Measurements from ENCODE around the gene LRMDA. TPM values are rescaled to one million over a fixed set of nuclear protein-coding genes. Genes with fewer than 3 reads are reported as not detected.

Gene LRMDA
- total and polyA plus RNA-seq, 10 of the 15 experiments (the other 5 are each of a cell fraction or from before 2014, with no cell fraction given): 0.07 to 0.54 (median 0.29) TPM; not detected in 4

DNA sequence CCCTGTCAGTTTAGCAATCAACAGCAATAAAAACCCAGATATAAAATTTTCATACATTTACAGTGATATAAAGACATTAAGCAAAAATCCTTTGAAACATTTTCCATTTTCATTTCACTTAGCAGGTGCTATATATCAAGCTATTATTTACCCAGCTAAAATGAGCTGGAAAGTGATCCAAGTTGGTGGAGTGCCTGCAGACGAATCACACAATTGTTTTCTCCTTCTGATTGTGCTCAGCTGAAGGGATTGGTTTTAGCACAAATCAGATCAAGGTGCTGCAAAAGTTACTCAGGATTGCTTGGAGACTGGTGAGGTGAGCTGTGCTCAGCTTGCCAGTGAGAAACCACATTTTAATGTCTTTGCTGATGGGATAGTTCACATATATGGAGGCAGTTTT lies 138.1 kb downstream of the LRMDA start (continued):
- TF ChIP-seq, protein P1, sequence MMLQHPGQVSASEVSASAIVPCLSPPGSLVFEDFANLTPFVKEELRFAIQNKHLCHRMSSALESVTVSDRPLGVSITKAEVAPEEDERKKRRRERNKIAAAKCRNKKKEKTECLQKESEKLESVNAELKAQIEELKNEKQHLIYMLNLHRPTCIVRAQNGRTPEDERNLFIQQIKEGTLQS (IDR thresholded peaks at IDR 0.05; ENCODE audit: borderline replicate concordance, extremely low read depth, low read depth, low read length): no peak

DNA sequence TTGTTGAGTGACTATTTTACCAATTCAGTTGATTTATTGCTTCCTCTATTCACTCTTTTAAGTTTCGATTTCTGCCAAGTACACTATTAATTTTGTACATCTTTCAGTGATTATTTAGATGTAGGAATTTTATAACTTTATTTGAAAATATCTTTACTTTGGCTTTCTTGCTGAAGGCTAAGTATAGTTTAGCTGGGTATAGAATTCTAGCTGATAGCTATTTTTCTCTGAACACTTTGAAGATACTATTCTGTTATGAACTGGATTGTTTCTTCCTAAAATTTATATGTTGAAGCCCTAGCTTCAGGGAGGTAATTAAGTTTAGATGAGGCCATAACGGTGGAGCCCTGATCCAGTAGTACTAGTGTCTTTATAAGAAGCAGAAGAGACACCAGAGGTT lies 141.1 kb downstream of the LRMDA start:
- ChIA-PET RAD21 (ENCODE audit: unreplicated experiment) (interaction anchor here (0.6 kb wide), 1 partner anchor 346 kb away, joined by 3 read pairs; no protein-coding TSS in a partner anchor), CTCF (interaction anchor here (1.3 kb wide), 1 partner anchor 32 kb away, joined by 4 read pairs; no protein-coding TSS in a partner anchor), POLR2A (no interaction called here), SMC1A (ENCODE audit: uncharacterized antibody, unreplicated experiment) (interaction anchor here (0.7 to 1.9 kb wide), 5 partner anchors 13 to 99 kb away, joined by 3 to 4 read pairs (median 3); no protein-coding TSS in a partner anchor)
- no peaks in the 10 kb centered on the region for H3K27me3 ChIP-seq (replicated peaks in 1 of 2; ENCODE audit: control insufficient read depth in 2 of 2, insufficient read depth in 2 of 2, low read length in 1 of 2)
- H3K4me1 ChIP-seq (ENCODE audit: control insufficient read depth, insufficient read depth, low read length): no peaks in the 10 kb centered on the region
- no peak overlapping the region for H2AFZ ChIP-seq (ENCODE audit: control insufficient read depth, low read depth, low read length)
- BruUV-seq (replicated peaks): no TSS peak
- ATAC-seq: no peak
- no peak overlapping the region for H3K27ac ChIP-seq (ENCODE audit: control insufficient read depth, insufficient read depth)
- no peaks in the 10 kb centered on the region; the same call in 1 of the 3 replicates for H3K9me3 ChIP-seq (replicated peaks; ENCODE audit: control insufficient read depth, insufficient read depth, low read length)
- no peak overlapping the region for H3K9ac ChIP-seq (ENCODE audit: control insufficient read depth, insufficient read depth, low read length)
- FAIRE-seq: no peak
- DNase-seq (ENCODE audit: low read depth, low spot score): no peak
- H3K79me2 ChIP-seq (ENCODE audit: control insufficient read depth, insufficient read depth, low read length): no peaks in the 10 kb centered on the region
- TF ChIP-seq, protein P2, sequence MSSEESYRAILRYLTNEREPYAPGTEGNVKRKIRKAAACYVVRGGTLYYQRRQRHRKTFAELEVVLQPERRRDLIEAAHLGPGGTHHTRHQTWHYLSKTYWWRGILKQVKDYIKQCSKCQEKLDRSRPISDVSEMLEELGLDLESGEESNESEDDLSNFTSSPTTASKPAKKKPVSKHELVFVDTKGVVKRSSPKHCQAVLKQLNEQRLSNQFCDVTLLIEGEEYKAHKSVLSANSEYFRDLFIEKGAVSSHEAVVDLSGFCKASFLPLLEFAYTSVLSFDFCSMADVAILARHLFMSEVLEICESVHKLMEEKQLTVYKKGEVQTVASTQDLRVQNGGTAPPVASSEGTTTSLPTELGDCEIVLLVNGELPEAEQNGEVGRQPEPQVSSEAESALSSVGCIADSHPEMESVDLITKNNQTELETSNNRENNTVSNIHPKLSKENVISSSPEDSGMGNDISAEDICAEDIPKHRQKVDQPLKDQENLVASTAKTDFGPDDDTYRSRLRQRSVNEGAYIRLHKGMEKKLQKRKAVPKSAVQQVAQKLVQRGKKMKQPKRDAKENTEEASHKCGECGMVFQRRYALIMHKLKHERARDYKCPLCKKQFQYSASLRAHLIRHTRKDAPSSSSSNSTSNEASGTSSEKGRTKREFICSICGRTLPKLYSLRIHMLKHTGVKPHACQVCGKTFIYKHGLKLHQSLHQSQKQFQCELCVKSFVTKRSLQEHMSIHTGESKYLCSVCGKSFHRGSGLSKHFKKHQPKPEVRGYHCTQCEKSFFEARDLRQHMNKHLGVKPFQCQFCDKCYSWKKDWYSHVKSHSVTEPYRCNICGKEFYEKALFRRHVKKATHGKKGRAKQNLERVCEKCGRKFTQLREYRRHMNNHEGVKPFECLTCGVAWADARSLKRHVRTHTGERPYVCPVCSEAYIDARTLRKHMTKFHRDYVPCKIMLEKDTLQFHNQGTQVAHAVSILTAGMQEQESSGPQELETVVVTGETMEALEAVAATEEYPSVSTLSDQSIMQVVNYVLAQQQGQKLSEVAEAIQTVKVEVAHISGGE (CRISPR knock-in tag; IDR thresholded peaks at IDR 0.05): no peak
- TF ChIP-seq STAT3 (IDR thresholded peaks at IDR 0.05; ENCODE audit: low read depth, low read length) (no peak), ATF7 (IDR thresholded peaks at IDR 0.05; ENCODE audit: low read depth) (no peak), TBL1XR1 (IDR thresholded peaks at IDR 0.05; ENCODE audit: low read depth, low read length) (no peak)
- TF ChIP-seq, protein P1 (IDR thresholded peaks at IDR 0.05; ENCODE audit: borderline replicate concordance, extremely low read depth, low read depth, low read length): no peak
- H3K36me3 ChIP-seq (ENCODE audit: control insufficient read depth in 2 of 2, insufficient read depth in 2 of 2, low read length in 1 of 2): no peaks in the 10 kb centered on the region
- intact Hi-C loops (cut with micrococcal nuclease; ENCODE audit: unreplicated experiment) (no loop called here), in situ Hi-C loops (cut with MboI) (no loop called here)
- no peaks in the 10 kb centered on the region for H4K20me1 ChIP-seq (ENCODE audit: control insufficient read depth, insufficient read depth)
- no peak overlapping the region for H3K4me3 ChIP-seq
- WGBS (ENCODE audit: insufficient coverage, insufficient replicate concordance, low lambda C conversion rate, missing lambda C conversion rate): 24% methylated on average over 2 of the region's 2 CpGs
- H3K4me2 ChIP-seq (ENCODE audit: control insufficient read depth, insufficient read depth): no peak overlapping the region

All from GM12878 (cell line).